ENCODE data around the gene PKDREJ. TPM values are rescaled to one million over a fixed set of nuclear protein-coding genes. Genes with fewer than 3 reads are reported as not detected.

Gene PKDREJ
- total and polyA plus RNA-seq, 10 donors, result 0.02 to 0.06 (median 0.02) TPM; not detected in 7

- Histone ChIP-seq H3K27me3 (replicated peaks in 1 of 7) (peaks cover 0 to 5% (median 0%) of the 10 kb centered on the region in 7 donors), H3K36me3 (peaks cover 0 to 54% (median 11%) of the 10 kb centered on the region in 6 donors), H3K27ac (peak overlapping the region in 4 of 8 donors; percentile 91 to 98 (median 94)), H3K4me3 (peak overlapping the region; percentile 54 to 90 (median 66)), H3K9me3 (peaks cover 0 to 2% (median under 1%) of the 10 kb centered on the region in 8 donors), H3K4me1 (peaks cover 18 to 57% (median 44%) of the 10 kb centered on the region in 6 donors)
- intact Hi-C loops (cut with DNase I; ENCODE audit: low total_unique reads), result no loop called here
- no peak for DNase-seq
- TF ChIP-seq, protein P1, sequence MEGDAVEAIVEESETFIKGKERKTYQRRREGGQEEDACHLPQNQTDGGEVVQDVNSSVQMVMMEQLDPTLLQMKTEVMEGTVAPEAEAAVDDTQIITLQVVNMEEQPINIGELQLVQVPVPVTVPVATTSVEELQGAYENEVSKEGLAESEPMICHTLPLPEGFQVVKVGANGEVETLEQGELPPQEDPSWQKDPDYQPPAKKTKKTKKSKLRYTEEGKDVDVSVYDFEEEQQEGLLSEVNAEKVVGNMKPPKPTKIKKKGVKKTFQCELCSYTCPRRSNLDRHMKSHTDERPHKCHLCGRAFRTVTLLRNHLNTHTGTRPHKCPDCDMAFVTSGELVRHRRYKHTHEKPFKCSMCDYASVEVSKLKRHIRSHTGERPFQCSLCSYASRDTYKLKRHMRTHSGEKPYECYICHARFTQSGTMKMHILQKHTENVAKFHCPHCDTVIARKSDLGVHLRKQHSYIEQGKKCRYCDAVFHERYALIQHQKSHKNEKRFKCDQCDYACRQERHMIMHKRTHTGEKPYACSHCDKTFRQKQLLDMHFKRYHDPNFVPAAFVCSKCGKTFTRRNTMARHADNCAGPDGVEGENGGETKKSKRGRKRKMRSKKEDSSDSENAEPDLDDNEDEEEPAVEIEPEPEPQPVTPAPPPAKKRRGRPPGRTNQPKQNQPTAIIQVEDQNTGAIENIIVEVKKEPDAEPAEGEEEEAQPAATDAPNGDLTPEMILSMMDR (IDR thresholded peaks at IDR 0.05 in 8 of 11, conservative IDR thresholded peaks at IDR 0.05 in 3 of 11), result no peak
- no peak for TF ChIP-seq POLR2AphosphoS5 (IDR thresholded peaks at IDR 0.05)
- no peak for TF ChIP-seq POLR2A (IDR thresholded peaks at IDR 0.05)
- 6 to 11% (median 7%) methylated on average over 15 to 32 of the region's 32 CpGs for WGBS, 5 donors
These were observed 34.1 kb upstream of the PKDREJ start for GRCh38 chr22:46297151-46297812.

- H3K27me3 ChIP-seq (replicated peaks in 1 of 7), result peaks cover 0 to 5% (median 0%) of the 10 kb centered on the region in 7 donors
- peak within 1 kb of the TSS; percentile 54 to 90 (median 66) for H3K4me3 ChIP-seq
- H3K4me1 ChIP-seq, result peaks cover 18 to 59% (median 44%) of the 10 kb centered on the region in 6 donors
- peak; percentile 100 for DNase-seq
- TF ChIP-seq POLR2A (IDR thresholded peaks at IDR 0.05) (peak in 1 of 3 donors; percentile 31), POLR2AphosphoS5 (IDR thresholded peaks at IDR 0.05) (peak; percentile 94 to 95 (median 94))
- TF ChIP-seq, protein P1 (IDR thresholded peaks at IDR 0.05 in 8 of 11, conservative IDR thresholded peaks at IDR 0.05 in 3 of 11), result peak in 8 of 11 experiments; percentile 13 to 56 (median 48)
- H3K27ac ChIP-seq, result peak within 1 kb of the TSS; percentile 90 to 98 (median 94)
- peaks cover 0 to 55% (median 19%) of the 10 kb centered on the region in 6 donors for H3K36me3 ChIP-seq
- intact Hi-C loops (cut with DNase I; ENCODE audit: low total_unique reads), result no loop called here
- WGBS, 5 donors, result 0 to 3% (median 1%) methylated on average over 32 to 76 of the region's 76 CpGs
- peaks cover 0 to 10% (median 8%) of the 10 kb centered on the region in 8 donors for H3K9me3 ChIP-seq
These were observed 33.4 kb upstream of the PKDREJ start, which contains the start of gene GTSE1 for GRCh38 chr22:46296257-46297150. Gene GTSE1, plus strand, starts transcription at chr22:46296870. Its CDS starts 531 bp downstream, at chr22:46297401.

DNA sequence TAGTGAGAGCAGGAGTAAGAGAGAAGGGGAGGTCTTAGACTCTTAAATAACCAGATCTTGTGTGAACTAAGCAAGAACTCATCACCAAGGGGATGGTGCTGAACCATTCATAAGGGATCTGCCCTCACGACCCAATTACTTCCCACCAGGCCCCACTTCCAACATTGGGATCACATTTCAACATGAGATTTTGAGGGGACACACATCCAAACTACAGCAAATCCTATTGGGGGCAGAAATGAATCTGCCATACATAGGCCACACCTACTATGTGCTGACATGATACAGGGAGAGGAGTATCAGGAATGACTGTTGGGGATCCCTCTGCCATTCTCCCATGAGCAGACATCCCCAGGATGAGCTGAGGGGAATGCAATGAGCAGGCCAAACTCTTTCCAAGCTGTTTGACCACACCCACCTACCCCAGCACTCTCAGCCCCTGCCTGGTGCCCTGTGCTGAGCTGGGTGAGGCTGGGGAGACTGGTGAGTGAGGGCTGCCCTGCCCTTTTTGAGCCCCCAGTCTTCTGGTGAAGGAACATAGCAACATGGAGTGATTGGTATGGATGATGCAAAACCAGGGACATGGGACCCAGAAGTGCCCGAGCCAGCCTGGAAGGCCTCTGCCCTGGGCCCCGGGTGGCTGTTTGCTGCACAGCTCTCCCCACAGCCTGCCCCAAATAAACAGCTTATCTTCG is 32.3 kb upstream of the PKDREJ start:
- Histone ChIP-seq H3K9me3 (peaks cover 0 to 15% (median 9%) of the 10 kb centered on the region in 8 donors), H3K27ac (peak overlapping the region in 7 of 8 donors; percentile 91 to 98 (median 95)), H3K27me3 (replicated peaks in 1 of 7) (peaks cover 0 to 5% (median 0%) of the 10 kb centered on the region in 7 donors), H3K36me3 (peaks cover 0 to 57% (median 20%) of the 10 kb centered on the region in 6 donors), H3K4me1 (peaks cover 18 to 59% (median 44%) of the 10 kb centered on the region in 6 donors), H3K4me3 (peak overlapping the region in 5 of 8 donors; percentile 65 to 90 (median 69))
- DNase-seq, result no peak
- TF ChIP-seq POLR2A (IDR thresholded peaks at IDR 0.05), result no peak
- no peak for TF ChIP-seq POLR2AphosphoS5 (IDR thresholded peaks at IDR 0.05)
- TF ChIP-seq, protein P1 (IDR thresholded peaks at IDR 0.05 in 8 of 11, conservative IDR thresholded peaks at IDR 0.05 in 3 of 11), result no peak
- intact Hi-C loops (cut with DNase I; ENCODE audit: low total_unique reads), result no loop called here
- WGBS, 5 donors, result 60 to 90% (median 75%) methylated on average over 4 of the region's 4 CpGs

Measured in spleen (tissue), 11 donors.